ENCODE data around the gene FBXL7.

Gene FBXL7

GRCh38 chr5:15799612-15800011 lies 299.6 kb downstream of the FBXL7 start:
- no peak for TF ChIP-seq CTCF (IDR thresholded peaks at IDR 0.05; ENCODE audit: low read depth, low read length)
- DNase-seq (ENCODE audit: low read depth in 2 of 2) = no peak
- H3K4me3 ChIP-seq (replicated peaks in 1 of 2; ENCODE audit: low read depth in 2 of 2, low read length in 2 of 2) = no peak overlapping the region

DNA sequence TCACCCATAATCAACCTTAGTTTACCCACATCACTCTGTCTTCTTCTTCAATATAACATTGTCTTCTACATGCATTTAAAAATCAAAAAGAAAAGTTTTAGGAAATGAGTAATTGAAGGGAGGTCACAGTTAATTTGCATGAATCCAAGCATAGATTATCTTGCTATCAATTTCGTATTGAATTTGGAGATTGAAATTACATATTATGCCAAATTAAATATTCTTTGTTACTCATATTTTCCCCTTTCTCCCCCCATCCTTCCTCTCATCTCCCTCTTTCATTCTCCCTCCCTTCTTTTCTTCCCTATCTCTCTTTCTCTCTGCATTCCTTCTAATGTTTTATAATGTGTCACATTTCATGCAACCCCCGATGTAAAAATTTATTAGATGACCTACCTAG lies 303.3 kb downstream of the FBXL7 start:
- TF ChIP-seq CTCF (IDR thresholded peaks at IDR 0.05; ENCODE audit: low read depth, low read length) = no peak
- no peak for DNase-seq (ENCODE audit: low read depth in 2 of 2)
- H3K4me3 ChIP-seq (replicated peaks in 1 of 2; ENCODE audit: low read depth in 2 of 2, low read length in 2 of 2) = no peak overlapping the region

GRCh38 chr5:15806613-15807012 lies 306.6 kb downstream of the FBXL7 start:
- no peak for DNase-seq (ENCODE audit: low read depth in 2 of 2)
- H3K4me3 ChIP-seq (replicated peaks in 1 of 2; ENCODE audit: low read depth in 2 of 2, low read length in 2 of 2) = no peak overlapping the region
- no peak for TF ChIP-seq CTCF (IDR thresholded peaks at IDR 0.05; ENCODE audit: low read depth, low read length)

GRCh38 chr5:15807248-15807647 lies 307.3 kb downstream of the FBXL7 start:
- DNase-seq (ENCODE audit: low read depth in 2 of 2) = peak; percentile 30 to 31
- no peak for TF ChIP-seq CTCF (IDR thresholded peaks at IDR 0.05; ENCODE audit: low read depth, low read length)
- H3K4me3 ChIP-seq (replicated peaks in 1 of 2; ENCODE audit: low read depth in 2 of 2, low read length in 2 of 2) = no peak overlapping the region

DNA sequence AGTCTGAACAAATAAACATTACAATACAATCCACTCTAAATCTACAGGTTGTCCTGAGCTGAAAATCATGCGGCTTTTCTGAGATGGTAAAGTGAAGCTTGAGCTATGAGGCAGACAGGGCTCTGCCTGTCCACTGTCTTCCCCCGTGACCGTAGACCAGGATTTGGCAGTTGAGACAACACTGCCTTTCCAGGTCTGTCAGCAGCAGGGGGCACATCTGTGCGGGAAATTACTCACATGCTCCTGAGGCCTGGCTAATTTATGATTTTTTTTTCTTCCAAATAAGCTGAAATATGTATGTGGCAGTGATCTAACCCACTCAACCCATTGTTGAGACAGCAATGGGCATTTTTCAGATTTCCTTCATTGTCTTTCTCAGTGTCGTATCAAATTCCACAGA lies 307.9 kb downstream of the FBXL7 start:
- TF ChIP-seq CTCF (IDR thresholded peaks at IDR 0.05; ENCODE audit: low read depth, low read length) = peak; percentile 34
- DNase-seq (ENCODE audit: low read depth in 2 of 2) = peak; percentile 59 to 68
- no peak overlapping the region for H3K4me3 ChIP-seq (replicated peaks in 1 of 2; ENCODE audit: low read depth in 2 of 2, low read length in 2 of 2)

DNA sequence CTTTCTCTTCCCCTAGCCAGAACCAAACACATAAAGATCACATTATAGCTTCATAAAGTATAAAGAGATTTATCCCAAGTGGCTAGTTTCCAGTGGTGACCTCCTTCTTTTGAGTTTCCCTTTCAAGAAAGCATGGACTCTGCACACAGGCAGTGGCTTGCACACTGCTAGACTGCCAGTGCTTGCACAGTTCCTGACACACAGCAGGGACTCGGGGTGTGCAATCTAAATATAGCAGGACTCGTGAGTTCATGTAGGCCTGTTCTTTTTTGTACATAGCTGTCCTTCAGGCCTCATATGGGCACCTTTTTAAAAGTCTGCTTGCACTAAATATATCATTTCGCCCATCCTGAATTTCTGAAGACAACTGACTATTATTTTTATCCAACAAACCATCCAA lies 308.6 kb downstream of the FBXL7 start:
- TF ChIP-seq CTCF (IDR thresholded peaks at IDR 0.05; ENCODE audit: low read depth, low read length) = no peak
- no peak overlapping the region for H3K4me3 ChIP-seq (replicated peaks in 1 of 2; ENCODE audit: low read depth in 2 of 2, low read length in 2 of 2)
- DNase-seq (ENCODE audit: low read depth in 2 of 2) = no peak

- no peak for DNase-seq (ENCODE audit: low read depth in 2 of 2)
- H3K4me3 ChIP-seq (replicated peaks in 1 of 2; ENCODE audit: low read depth in 2 of 2, low read length in 2 of 2) = no peak overlapping the region
- no peak for TF ChIP-seq CTCF (IDR thresholded peaks at IDR 0.05; ENCODE audit: low read depth, low read length)
Observed at GRCh38 chr5:15819617-15820016, 319.6 kb downstream of the FBXL7 start.
